Activated gamma-delta T cell (primary cell): Measurements from ENCODE around the gene EIF4E2.
"Not testable (repeated sequence)": the region's sequence is repeated elsewhere in the genome, so short reads cannot be mapped to it uniquely, and the experiment has no call there.

Experiments used
- DNase-seq: peaks from one replicate; lab custom pipeline; 2025; lab: John Stamatoyannopoulos, UW

Gene EIF4E2

DNA sequence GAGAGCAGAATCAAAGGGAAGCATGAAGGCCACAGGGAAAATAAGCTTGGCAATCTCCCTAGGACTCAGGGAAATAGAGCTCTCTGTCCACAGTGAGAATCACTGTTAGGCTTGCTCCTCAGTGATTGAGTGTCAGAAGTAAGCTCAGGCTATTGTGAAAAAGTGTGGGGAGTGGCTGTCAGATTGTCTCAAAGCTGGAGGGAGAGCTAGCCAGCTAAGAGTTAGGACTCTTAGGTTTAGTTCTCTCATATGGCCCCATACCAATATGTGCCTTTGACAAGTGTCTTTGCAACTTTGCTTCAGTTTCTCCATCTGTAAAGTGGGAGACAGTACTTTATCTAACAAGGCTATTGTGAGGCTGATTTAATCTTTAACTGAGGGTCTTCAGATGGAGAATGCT lies 17.2 kb downstream of the EIF4E2 start:
- no peak for DNase-seq

DNA sequence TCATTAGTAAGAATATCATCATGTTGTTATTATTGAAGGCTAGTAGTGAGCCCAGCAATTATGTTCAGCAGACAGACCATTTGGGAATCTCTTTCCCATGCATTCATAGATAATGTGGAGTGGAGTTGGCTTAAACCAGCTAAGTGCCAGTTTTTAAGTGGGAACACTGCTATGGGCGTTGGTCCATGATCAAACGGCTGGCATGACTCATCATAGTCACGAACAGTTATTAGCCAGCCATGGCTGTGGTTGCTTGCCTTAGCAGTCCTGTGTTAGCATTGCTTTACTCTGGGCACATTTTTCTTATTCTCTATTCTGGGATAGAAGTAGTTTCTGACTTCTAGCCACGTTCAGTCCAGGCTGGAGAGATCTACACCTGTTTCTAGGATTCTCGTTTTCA lies 17.7 kb downstream of the EIF4E2 start:
- no peak for DNase-seq

- no peak for DNase-seq
Observed at GRCh38 chr2:232569541-232569940, 19.1 kb downstream of the EIF4E2 start.

GRCh38 chr2:232570481-232570880 lies 20.0 kb downstream of the EIF4E2 start:
- DNase-seq, result not testable (repeated sequence)

DNA sequence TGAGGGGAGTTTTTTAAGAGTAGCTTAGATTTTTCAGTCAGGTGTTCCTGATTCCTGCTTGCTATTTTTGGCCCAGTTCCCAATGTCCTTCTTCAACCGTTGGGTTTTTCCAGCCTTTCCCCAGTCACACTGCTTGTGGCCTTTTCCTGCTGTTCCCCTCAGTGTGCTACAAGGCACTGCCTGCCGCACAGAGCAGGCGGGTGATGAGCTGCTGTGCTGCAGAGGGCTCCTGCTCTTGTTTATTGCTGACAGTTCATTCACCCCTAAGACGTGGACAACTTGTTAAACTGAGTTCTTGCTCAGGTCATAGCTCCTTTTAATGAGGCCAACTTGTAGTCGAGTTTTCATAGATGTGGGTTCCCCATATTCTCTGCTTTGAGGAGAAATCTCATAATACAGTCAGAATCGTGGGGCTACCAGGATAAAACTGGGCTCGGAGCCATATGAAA lies 20.6 kb downstream of the EIF4E2 start:
- DNase-seq, result no peak

- DNase-seq, result no peak
Observed at GRCh38 chr2:232573042-232573441, 22.6 kb downstream of the EIF4E2 start.

DNA sequence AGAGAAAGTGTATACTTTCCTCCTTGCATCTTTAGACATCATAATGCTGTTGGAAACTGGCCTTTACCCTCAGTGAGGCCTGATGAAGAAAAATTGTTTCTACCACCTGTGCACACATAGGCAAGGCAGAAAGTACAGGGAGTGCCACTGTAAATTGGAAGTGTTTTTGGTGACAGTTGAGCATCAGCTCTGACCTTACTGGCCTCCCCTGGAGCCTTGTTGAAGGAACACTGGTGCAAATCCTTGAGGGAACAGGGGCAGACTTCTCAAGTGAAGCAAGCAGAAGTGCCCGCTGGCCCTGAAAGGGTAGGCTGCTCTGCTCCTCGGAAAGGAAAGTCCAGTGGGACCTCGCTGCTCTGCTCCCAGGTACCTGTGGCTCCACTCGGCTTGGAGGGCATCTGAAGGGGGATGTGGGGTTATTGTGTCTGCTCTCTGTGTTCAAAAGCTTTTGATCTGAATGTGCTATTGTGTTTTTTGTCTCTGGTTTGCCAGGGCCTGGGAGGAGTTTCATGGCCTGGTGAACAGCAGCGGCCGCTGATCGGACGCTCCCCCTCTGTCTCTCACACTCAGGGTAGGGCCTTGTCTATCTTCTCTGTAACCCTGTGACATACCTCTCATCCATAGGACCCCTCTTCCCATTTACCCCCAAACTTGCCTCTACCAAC lies 23.4 kb downstream of the EIF4E2 start:
- DNase-seq, result no peak

DNA sequence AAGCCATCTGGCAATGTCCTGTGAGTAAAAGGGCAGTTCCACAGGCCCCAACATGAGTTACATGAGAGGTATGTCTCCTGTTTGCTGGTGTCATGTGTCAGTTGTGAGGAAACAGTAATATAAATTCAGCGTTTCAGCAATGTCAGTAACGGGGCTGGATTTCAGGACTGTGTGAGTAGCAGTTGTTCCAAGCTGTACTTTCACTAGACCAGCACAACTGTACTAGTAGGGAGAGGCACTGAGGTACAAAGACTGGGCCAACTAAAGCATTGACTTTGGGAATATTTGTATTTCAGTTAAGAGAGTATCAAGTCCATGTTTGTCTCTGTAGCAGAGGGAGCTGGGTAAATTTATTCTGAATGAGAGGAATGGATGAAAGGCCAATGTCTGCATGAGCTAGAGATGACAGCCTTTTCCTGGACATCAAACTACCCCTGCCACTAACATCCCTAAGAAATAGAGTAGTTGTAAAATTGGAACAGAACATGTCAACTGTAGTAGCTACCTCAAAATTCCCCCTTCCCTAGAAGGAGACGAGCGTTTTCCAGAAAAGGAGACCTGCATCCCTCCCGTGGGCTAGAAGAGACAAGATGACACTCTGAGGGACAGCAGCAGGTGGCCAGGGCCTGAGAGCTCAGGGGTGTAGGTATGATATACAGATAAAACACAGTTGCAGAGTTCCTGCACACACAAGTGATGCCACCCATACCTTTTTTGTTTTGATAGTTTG lies 24.4 kb downstream of the EIF4E2 start:
- no peak for DNase-seq

DNA sequence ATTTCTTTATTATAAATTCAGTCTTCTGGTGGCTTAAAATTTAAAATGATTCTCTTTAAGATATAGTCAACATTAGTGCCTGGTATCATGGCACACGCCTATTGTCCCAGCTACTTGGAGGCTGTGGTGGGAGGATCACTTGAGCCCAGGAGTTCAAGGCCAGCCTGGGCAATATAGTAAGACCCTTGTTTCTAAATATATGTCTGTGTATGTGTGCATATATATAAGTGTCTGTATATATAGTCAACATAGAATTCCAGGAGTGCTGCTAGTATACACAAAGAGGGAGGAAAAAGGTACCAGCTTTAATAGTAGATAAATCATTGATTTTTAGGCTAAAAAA lies 24.9 kb downstream of the EIF4E2 start:
- no peak for DNase-seq

DNA sequence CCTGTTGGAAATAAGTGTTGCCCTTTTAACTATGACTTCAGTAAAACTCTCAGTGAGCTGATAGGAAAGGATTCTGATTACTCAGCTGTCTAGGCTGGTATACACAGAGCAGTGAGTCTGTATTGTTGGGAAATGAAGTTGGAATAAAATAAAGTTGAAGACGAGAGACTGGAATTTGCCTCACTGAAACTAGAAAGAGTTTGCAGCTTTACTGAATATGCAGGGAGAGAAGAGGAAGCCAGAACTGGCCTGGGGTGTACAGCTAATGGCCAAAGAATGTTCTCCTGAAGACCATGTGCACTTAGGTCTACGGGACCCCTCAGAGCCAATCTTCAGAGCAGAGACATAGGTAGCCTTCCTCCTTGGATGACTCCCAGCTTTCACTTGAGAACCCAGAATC lies 26.5 kb downstream of the EIF4E2 start:
- DNase-seq, result no peak

GRCh38 chr2:232577841-232578240 lies 27.4 kb downstream of the EIF4E2 start:
- DNase-seq, result no peak

GRCh38 chr2:232578626-232579025 lies 28.1 kb downstream of the EIF4E2 start:
- no peak for DNase-seq

GRCh38 chr2:232580648-232580981 lies 30.1 kb downstream of the EIF4E2 start:
- DNase-seq, result no peak

- no peak for DNase-seq
Observed at GRCh38 chr2:232581725-232582124, 31.2 kb downstream of the EIF4E2 start.

DNA sequence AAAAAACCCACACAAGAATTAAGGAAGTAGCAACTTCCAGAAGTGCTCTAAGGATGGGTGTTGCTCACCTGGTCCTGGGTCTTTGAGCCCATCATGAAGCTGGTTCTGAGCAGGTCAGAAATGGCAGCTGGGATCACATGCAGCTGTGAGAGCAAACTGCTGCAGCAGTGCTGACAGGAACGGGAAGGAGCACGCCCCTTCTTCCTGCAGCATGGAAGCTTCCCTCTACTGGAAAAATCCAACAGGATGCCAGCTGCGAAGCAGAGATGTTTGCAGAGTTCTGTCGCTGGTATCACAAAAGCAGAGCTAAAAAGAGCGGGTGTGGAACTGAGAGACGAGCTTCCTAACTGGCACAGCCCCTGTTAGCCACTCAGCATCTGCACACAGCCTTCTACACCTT lies 33.7 kb downstream of the EIF4E2 start:
- DNase-seq, result no peak

GRCh38 chr2:232586943-232587505 lies 36.5 kb downstream of the EIF4E2 start:
- DNase-seq, result no peak

DNA sequence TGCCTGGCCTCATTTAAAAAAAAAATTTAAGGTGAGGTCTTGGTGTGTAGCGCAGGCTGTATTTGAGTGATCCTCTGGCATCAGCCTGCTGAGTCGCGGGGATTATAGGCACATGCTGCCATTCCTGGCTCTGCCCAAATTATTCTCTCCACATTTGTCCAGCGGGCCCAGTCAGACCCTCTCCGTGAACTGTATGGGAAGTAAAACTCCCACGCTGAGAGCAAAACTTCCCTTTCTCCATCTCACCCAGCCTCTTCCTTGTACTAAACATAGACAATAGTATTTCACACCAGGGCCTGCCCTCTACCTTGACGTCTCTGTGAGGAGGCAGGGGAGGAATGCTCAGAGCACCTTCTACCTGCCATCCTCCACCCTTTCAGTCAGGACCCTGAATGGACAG lies 37.0 kb downstream of the EIF4E2 start:
- no peak for DNase-seq

DNA sequence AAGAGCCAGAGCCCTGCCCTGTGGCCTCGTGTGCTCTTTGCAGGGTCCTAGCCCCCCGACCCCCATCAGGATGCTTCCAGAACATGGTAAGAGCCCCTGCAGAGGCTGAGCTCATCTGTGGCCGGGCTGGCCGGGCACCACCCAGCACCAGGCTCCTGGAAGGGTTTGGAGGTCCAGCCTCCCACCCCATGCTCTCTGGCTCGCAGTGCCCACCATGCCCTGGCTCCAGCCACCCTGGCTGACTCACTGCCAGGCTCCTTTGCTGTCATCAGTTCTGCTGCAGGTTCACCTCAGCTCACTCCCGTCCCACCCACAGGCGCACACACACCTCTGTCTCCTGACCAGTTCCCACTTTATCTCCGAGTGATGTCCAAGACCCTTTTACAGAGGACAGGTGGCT lies 37.5 kb downstream of the EIF4E2 start:
- no peak for DNase-seq

- DNase-seq, result no peak
Observed at GRCh38 chr2:232588680-232589585, 38.4 kb downstream of the EIF4E2 start.

- DNase-seq, result no peak
Observed at GRCh38 chr2:232592772-232593395, 42.4 kb downstream of the EIF4E2 start.

- DNase-seq, result no peak
Observed at GRCh38 chr2:232593982-232594381, 43.5 kb downstream of the EIF4E2 start.
